Panc1 (cell line): Measurements from ENCODE around the gene C1orf74. TPM values are rescaled to one million over a fixed set of nuclear protein-coding genes. Genes with fewer than 3 reads are reported as not detected.

Experiments
- ATAC-seq: fragments of 200-7000 bp; cut with Tn5 transposase; 2 replicates; pipeline ENCODE4 v1.9.1; 2020; ENCODE audit warnings: mild to moderate bottlenecking, moderate library complexity
- BruUV-seq: library from RNA; stranded (reverse); fragments of 400-500 nt; replicated peaks from 2 replicates; lab custom pipeline; 2021; lab: Mats Ljungman, UMichigan
- CTCF ChIA-PET: fragments of 300-600 bp; sonication (Branson Sonifier 250); formaldehyde crosslinking; loops from one replicate; lab custom pipeline; 2022; ENCODE audit warnings: antibody characterized with exemption; lab: Charles Lee
- POLR2A ChIA-PET: fragments of 300-600 bp; sonication (Branson Sonifier 250); formaldehyde crosslinking; loops from one replicate; lab custom pipeline; 2022; ENCODE audit warnings: antibody characterized with exemption; lab: Charles Lee
- DNase-seq: peaks from one replicate; pipeline ENCODE4 v3.0.0-alpha.2; 2010; ENCODE audit warnings: low read depth, low spot score
- H3K27ac ChIP-seq: 2 replicates; pipeline ENCODE4 v1.5.1; 2011; ENCODE audit warnings: mild to moderate bottlenecking, low read length, inconsistent platforms
- H3K27me3 ChIP-seq: fragments of 200-500 bp; sonication (Bioruptor generic); 2 replicates; pipeline ENCODE4 v1.6.0; 2014; ENCODE audit warnings: low read length, inconsistent platforms; ENCODE audit not compliant: control insufficient read depth, insufficient read depth
- H3K36me3 ChIP-seq: fragments of 200-500 bp; sonication (Bioruptor generic); 2 replicates; pipeline ENCODE4 v1.5.1; 2014; ENCODE audit warnings: inconsistent platforms, mild to moderate bottlenecking, low read length, moderate library complexity; ENCODE audit not compliant: control insufficient read depth, insufficient read depth
- H3K4me1 ChIP-seq: 2 replicates; pipeline ENCODE4 v1.5.1; 2011; ENCODE audit warnings: inconsistent platforms, mild to moderate bottlenecking, low read length, moderate library complexity; ENCODE audit not compliant: control insufficient read depth, insufficient read depth
- H3K4me3 ChIP-seq, 2 experiments: 2 replicates each; pipeline ENCODE4 v1.5.1; 2011 to 2012; ENCODE audit warnings: low read depth in 2 of 2, low read length in 2 of 2, mild to moderate bottlenecking in 2 of 2, inconsistent platforms in 1 of 2, moderate library complexity in 1 of 2
- H3K9me3 ChIP-seq: fragments of 200-500 bp; sonication (Bioruptor generic); 2 replicates; pipeline ENCODE4 v1.5.1; 2014; ENCODE audit warnings: low read depth, mild to moderate bottlenecking, inconsistent platforms, low read length, moderate library complexity; ENCODE audit not compliant: control insufficient read depth, insufficient read depth
- CTCF ChIP-seq: fragments of 450-650 bp; IDR thresholded peaks from 2 replicates; pipeline ENCODE4 v1.5.1; 2017; ENCODE audit warnings: mild to moderate bottlenecking
- POLR2AphosphoS5 ChIP-seq: IDR thresholded peaks from 2 replicates; pipeline ENCODE4 v1.6.1; 2012; ENCODE audit warnings: mild to moderate bottlenecking, low read depth, low read length, moderate library complexity
- REST ChIP-seq, 2 experiments: IDR thresholded peaks; 2 replicates each; pipeline ENCODE4 v1.6.1; 2011 to 2012; ENCODE audit warnings: low read depth in 2 of 2, control low read depth in 1 of 2, low read length in 1 of 2, mild to moderate bottlenecking in 1 of 2, moderate library complexity in 1 of 2; ENCODE audit not compliant: insufficient read depth in 1 of 2
- SIN3A ChIP-seq: IDR thresholded peaks from 2 replicates; pipeline ENCODE4 v1.6.1; 2012; ENCODE audit warnings: low read depth, mild to moderate bottlenecking, low read length, moderate library complexity, borderline replicate concordance; ENCODE audit not compliant: insufficient read depth
- TCF7L2 ChIP-seq: IDR thresholded peaks from 2 replicates; pipeline ENCODE4 v1.6.1; 2011; ENCODE audit warnings: mild to moderate bottlenecking, low read depth, low read length, inconsistent platforms
- in situ Hi-C: cut with HindIII; loops from 2 replicates; pipeline ENCODE4 v1.10.0; 2016; ENCODE audit warnings: low sequenced_read_pairs, low pct_unique_long_range_greater_than_20kb
- intact Hi-C: fragments of 100-400 bp; cut with micrococcal nuclease; formaldehyde crosslinking; loops from one replicate; pipeline ENCODE4 v1.10.0; 2022; ENCODE audit not compliant: unreplicated experiment
- total RNA-seq: library from RNA; stranded (reverse); gene quantifications from one replicate; pipeline ENCODE4 v1.2.1, GENCODE V29; 2021; ENCODE audit not compliant: unreplicated experiment

C1orf74 gene
- total RNA-seq, 1 experiment from 2014 or later, result 1.7 TPM

GRCh38 chr1:209769971-209770370 lies 14.4 kb downstream of the C1orf74 start:
- Histone ChIP-seq H3K27ac (no peak overlapping the region), H3K4me3 (no peak overlapping the region), H3K4me1 (no peaks in the 10 kb centered on the region), H3K36me3 (no peaks in the 10 kb centered on the region), H3K9me3 (no peaks in the 10 kb centered on the region), H3K27me3 (no peaks in the 10 kb centered on the region)
- in situ Hi-C loops, result no loop called here
- intact Hi-C loops, result no loop called here
- CTCF ChIA-PET, result no interaction called here
- BruUV-seq, result no TSS peak
- no peak for TF ChIP-seq TCF7L2
- TF ChIP-seq REST (IDR thresholded peaks at IDR 0.05; ENCODE audit: insufficient read depth in 1 of 2, low read depth in 2 of 2, low read length in 1 of 2), result no peak
- no peak for TF ChIP-seq SIN3A
- TF ChIP-seq CTCF, result no peak
- DNase-seq (no peak), ATAC-seq (no peak)
- POLR2A ChIA-PET, result no interaction called here

GRCh38 chr1:209769171-209769904 lies 15.0 kb downstream of the C1orf74 start:
- H3K4me3 ChIP-seq, result no peak overlapping the region
- CTCF ChIA-PET, result no interaction called here
- no TSS peak for BruUV-seq
- TF ChIP-seq CTCF (no peak), POLR2AphosphoS5 (no peak), SIN3A (no peak), TCF7L2 (no peak), REST (IDR thresholded peaks at IDR 0.05; ENCODE audit: insufficient read depth in 1 of 2, low read depth in 2 of 2, low read length in 1 of 2) (no peak)
- intact Hi-C loops (no loop called here), in situ Hi-C loops (no loop called here)
- H3K36me3 ChIP-seq, result no peaks in the 10 kb centered on the region
- no peak for DNase-seq
- no peaks in the 10 kb centered on the region for H3K27me3 ChIP-seq
- POLR2A ChIA-PET, result no interaction called here
- H3K27ac ChIP-seq, result no peak overlapping the region
- H3K4me1 ChIP-seq, result no peaks in the 10 kb centered on the region
- ATAC-seq, result no peak
- H3K9me3 ChIP-seq, result no peaks in the 10 kb centered on the region
